Fibroblast of upper back skin (primary cell): ENCODE measurements around the gene MAG.

ENCODE experiments used
- DNase-seq: peaks from one replicate; pipeline ENCODE4 v3.0.0-alpha.2; 2013

Gene MAG

DNA sequence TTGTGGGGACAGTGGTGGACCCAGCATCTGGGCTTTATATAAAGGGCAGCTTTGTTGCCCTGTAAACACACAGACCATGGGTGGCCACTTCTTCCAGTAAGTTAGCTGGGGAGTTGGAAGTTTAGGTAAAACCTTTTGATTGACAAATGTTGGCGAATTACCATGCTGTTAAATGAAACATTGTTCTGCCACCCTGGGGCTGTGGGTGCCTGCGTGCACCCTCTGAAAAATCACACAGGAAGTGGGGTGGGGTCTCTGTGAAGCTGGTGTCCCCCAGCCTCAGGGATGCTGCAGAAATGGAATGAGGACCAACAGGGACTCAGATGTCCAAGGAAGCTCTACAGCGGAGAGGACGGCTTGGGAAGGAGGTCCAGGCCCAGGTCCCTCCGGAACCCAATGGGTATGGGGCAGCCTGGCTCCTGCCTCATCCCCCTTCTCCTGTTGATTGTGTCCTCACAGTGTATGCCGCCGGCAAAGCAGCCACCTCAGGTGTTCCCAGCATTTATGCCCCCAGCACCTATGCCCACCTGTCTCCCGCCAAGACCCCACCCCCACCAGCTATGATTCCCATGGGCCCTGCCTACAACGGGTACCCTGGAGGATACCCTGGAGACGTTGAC, 26.0 kb upstream of the MAG start:
- DNase-seq, result no peak

GRCh38 chr19:35266520-35267352, 25.2 kb upstream of the MAG start:
- no peak for DNase-seq

DNA sequence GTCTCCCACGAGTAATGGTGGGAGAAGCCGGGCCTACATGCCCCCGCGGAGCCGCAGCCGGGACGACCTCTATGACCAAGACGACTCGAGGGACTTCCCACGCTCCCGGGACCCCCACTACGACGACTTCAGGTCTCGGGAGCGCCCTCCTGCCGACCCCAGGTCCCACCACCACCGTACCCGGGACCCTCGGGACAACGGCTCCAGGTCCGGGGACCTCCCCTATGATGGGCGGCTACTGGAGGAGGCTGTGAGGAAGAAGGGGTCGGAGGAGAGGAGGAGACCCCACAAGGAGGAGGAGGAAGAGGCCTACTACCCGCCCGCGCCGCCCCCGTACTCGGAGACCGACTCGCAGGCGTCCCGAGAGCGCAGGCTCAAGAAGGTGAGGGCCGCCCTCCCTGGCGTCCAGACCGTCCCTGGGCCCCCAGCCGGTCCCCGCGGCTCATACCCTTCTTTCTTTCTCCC, 24.6 kb upstream of the MAG start:
- DNase-seq, result peak; percentile 27

DNA sequence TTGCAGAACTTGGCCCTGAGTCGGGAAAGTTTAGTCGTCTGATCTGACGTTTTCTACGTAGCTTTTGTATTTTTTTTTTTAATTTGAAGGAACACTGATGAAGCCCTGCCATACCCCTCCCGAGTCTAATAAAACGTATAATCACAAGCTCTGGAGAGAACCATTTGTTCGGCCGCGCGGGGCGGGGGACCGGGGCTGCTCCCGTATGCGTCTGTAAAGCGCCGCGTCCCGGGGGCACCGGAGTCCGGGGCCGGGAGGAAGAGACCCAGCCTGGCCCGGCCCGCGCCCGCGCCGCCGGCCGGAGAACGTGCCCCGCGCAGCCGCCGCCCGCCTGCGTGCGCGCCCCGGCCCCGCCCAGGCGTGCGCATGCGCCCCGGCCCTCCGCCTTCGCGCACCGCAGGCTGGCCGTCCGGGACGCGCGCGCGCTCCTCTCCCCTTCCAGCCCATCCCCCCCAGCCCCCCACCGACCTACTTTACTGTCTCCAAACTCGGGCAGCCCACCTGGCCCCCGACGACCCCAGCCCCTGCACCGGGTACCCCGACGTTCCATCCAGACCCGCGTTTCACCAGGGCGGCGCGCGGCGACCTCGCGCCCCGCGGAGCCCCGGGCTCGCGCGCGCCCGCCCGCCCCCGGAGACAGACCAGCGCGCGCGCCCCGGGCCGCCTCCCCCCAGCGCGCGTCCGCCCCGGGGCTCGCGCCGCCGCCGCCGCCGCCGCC, 24.0 kb upstream of the MAG start:
- peak; percentile 70 for DNase-seq

DNA sequence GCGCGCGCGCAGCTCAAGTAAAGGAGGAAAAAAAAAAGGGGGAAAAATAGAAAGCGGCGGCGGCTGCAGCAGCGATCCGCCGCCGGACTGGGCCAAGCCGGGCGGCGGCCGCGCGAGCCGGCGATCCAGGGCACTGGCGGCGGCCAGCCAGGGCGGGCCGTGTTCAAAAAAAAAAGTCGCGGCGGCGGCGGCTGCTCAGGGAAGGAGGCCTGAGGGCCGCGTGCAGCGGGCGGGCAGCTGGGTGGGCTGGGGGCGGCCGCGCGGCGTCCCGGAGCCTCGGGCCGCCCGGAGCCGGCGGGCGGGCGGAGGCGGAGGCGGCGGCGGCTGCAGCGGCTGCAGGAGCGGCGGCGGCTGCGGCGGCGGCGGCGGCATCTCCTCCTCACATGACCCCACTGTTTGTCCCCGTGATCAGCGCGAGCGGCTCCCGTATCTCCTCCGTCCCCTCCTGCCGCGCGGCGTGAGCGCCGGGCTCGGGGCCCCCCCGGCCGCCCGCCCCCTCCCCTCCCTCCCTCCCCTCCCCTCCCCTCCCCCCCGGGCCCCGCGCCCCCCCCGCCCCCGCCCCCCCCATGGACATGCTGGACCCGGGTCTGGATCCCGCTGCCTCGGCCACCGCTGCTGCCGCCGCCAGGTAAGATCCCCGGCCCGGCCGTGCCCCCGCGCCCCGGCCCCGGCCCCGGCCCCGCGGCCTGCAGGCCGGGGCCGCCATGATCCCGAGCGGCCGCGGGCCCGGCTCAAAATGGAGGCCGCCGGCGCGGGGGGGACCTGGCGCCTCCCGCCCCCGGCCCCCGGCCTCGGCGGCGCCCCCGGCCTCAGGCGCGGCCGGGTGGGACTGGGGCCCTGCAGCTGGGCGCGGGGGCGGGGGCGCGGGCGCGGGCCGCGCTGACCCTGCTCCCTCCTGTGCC, 23.2 kb upstream of the MAG start, which contains the start of gene USF2:
TSS of gene USF2 (plus strand) at position 427 of the 902 bp plus-strand sequence. CDS start at position 567, 140 bp downstream.
- peak; percentile 72 for DNase-seq

DNA sequence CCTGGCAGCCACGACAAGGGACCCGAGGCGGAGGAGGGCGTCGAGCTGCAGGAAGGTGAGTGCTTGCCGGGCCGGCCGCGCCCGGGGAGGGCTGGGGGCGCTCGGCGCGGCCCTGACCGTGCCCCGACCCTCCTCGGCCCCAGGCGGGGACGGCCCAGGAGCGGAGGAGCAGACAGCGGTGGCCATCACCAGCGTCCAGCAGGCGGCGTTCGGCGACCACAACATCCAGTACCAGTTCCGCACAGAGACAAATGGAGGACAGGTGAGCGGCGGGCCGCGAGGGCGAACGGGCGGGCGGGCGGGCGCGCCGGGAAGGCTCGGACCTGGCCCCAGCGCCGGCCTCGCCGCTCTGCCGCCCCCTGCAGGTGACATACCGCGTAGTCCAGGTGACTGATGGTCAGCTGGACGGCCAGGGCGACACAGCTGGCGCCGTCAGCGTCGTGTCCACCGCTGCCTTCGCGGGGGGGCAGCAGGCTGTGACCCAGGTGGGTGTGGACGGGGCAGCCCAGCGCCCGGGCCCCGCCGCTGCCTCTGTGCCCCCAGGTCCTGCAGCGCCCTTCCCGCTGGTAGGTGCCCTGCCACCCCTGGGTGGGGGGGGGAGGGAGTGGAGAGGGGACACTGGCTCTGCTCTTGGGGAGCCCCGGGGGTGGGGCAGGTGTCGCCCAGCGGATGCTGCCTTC, 22.4 kb upstream of the MAG start:
- DNase-seq, result peak; percentile 72

GRCh38 chr19:35270381-35270811, 21.6 kb upstream of the MAG start:
- DNase-seq, result no peak

GRCh38 chr19:35271546-35271945, 20.4 kb upstream of the MAG start:
- no peak for DNase-seq

DNA sequence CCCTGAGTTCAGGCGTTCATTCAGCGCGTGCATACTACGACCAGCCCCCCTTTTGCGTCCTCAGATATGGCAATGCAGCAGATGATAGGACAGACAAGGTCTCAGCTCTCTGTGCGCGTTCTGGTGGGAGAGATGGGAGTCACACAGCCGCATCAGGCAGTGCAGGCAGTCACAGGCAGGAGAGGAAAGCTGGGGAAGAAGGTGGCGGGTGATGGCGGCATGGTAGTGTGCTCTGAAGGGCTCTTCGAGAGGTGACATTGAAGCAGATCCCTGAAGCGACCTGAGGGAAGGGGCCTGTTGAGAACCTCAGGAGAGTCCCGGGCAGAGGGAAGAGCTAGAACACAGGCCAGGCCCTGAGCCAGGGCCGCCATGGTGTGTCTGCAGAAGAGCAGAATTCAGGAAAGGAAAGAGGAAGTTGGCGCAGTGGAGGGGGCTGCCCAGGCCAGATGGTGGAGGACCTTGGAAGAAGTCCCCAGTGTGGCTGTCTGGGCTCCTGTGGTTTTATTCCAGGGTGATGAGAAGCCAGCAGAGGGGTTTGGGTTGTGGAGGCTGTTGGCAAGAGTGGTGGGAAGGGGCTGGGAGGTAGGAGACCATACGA, 19.7 kb upstream of the MAG start:
- no peak for DNase-seq

- DNase-seq, result no peak
Observed at GRCh38 chr19:35272954-35273649, 18.9 kb upstream of the MAG start.

DNA sequence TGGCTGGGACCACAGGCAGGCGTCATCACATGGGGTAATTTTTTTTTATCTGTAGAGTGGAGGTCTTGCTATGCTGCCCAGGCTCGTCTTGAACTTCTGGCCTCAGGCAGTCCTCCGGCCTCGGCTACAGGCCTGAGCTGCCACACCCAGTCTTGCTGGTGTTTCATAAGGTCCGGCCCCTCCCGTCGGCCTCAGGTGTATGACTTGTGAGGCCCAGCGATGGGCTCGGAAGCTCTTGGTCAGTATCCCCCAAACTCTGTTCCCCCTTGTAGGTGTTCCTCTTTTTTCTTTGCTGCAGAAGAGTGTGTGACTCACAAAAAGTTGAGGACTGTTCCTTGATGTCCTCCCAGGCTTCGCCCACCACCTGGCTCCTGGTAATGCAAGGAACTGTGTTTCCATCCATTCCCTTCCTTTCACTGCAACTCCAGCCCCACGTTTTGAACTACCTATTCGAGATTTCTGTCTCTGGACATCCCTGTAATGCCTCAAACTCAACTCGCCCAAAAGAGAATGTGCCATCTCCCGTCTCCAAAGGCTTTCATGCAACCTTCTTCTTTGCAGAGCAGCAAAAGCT, 18.2 kb upstream of the MAG start:
- no peak for DNase-seq

- DNase-seq, result no peak
Observed at GRCh38 chr19:35274323-35274722, 17.6 kb upstream of the MAG start.

DNA sequence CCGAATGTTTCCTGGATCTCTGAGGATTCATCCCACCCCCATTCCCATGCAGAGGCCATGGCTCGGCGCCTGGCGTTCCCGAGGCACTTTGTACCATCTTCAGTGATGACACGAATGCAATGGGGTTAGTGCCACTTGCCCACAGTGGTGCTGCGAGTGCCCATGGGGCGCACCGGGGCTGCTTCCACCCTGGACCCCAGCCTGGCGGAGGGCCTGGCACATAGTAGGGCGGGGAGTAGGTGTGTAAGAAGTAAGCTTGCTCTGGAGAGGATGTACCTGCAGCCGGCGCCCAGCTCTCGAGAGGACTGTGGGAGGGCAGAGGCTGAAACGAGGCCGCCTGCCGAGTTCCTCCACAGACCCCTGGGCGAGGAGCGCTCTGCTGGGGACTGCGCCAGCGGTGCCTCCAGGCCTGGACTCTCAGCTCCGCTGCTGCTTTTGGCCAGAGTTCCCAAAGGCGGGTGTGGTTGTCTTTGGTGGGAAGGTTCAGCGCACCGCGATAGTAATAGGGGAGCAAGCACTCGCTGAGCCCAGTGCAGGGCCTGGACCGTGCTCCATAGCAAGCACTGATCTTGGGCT, 15.2 kb upstream of the MAG start:
- DNase-seq, result no peak

GRCh38 chr19:35278578-35279284, 13.2 kb upstream of the MAG start:
- DNase-seq, result no peak

- DNase-seq, result no peak
Observed at GRCh38 chr19:35279374-35279773, 12.6 kb upstream of the MAG start.

DNA sequence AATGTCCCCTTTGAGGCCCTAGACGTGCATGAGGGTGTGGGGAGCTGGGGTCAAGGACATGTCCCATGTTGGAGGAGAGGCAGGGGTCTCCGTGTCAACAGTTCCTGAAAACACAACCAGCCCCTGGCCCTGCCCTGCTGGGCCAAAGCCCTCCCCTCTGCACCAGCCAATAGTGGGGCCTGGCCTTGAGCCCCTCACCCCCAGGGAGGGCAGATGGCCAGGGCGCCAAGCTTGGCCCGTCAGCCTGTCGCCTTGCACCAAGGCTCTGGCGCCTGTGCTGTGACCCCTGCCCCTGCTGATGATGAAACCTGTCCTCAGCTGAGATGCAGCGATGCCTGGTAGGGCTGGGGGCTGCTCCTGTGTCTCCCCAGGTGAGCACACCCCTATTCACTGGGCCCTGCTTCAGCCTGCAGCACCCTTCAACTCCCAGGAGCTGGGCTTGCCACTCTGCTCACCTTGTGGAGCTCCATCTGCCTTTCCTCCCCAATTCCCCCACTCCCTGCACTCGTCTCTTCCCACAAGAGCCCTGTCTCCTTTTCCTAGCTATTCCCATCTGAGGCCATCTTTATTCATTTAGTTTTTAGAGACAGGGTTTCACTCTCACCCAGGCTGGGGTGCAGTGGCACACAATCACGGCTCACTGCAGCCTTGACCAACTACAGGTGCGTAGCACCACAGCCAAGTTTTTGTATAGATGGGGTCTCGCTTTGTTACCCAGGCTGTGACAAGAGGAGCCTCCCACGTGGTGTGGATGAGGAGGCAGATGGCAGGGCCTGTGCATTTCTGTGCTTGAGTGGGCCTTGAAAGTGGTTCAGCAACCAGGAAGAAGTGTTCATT, 11.8 kb upstream of the MAG start:
- no peak for DNase-seq

GRCh38 chr19:35281303-35281702, 10.7 kb upstream of the MAG start:
- no peak for DNase-seq
